Measurements from ENCODE around the gene C10orf120.

C10orf120 gene

DNA sequence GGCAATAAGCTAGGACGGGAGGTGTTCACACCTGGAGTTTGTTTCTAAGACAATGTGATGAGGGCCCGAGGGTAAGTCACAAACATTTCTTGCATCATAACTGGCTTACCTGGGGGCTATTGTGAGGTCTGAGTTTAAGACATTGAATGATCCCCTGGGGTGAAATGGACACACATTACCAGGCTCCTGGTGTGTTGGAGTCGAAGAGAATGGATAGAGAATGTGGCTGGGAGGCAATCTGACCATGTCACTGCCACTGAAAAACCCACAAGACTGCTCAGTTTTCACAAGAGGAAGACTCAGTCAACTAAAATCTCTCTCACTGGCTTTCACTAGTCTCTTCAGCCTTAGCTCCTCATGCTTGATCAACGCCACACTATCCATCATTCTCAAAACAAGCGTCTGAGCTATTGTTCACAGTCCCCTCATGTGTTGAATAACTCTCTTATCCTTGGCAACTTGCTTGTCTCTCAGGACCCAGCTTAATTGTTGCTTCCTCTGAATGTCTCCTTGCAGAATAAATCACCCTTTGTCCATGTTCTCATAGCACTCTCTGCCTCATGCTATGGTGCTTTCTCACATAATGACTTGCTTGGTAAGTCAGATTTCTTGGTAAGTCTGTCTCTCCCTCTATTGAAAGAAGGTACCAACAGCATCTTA lies at the start of gene C10orf120:
Gene C10orf120 (minus strand): TSS at position 51 of the 660 bp plus-strand sequence. CDS start 56 bp downstream, outside the sequence.
- Histone ChIP-seq H3K4me3 (ENCODE audit: low read length) (no peak within 1 kb of the TSS), H3K27me3 (ENCODE audit: control insufficient read depth, low read length) (no peaks in the 10 kb centered on the region; the same call in 1 of the 2 replicates), H3K36me3 (ENCODE audit: control insufficient read depth, low read length) (no peaks in the 10 kb centered on the region), H3K4me1 (ENCODE audit: control insufficient read depth, low read length) (no peaks in the 10 kb centered on the region), H3K9me2 (replicated peaks; ENCODE audit: control insufficient read depth, low read length) (no peaks in the 10 kb centered on the region), H3K27ac (ENCODE audit: low read depth, low read length) (no peak within 1 kb of the TSS), H3F3A (ENCODE audit: control insufficient read depth, insufficient read depth) (no peaks in the 10 kb centered on the region), H3K79me2 (ENCODE audit: control insufficient read depth, low read length) (no peaks in the 10 kb centered on the region), H3K4me2 (ENCODE audit: low read length) (no peak within 1 kb of the TSS), H4K20me1 (ENCODE audit: control insufficient read depth, insufficient read depth, low read depth, low read length) (no peaks in the 10 kb centered on the region), H3K9me3 (ENCODE audit: control insufficient read depth, insufficient read depth, low read length) (no peaks in the 10 kb centered on the region)
- TF ChIP-seq EZH2phosphoT487 (IDR thresholded peaks at IDR 0.05; ENCODE audit: borderline replicate concordance, low read length): no peak
- TF ChIP-seq, protein P1, sequence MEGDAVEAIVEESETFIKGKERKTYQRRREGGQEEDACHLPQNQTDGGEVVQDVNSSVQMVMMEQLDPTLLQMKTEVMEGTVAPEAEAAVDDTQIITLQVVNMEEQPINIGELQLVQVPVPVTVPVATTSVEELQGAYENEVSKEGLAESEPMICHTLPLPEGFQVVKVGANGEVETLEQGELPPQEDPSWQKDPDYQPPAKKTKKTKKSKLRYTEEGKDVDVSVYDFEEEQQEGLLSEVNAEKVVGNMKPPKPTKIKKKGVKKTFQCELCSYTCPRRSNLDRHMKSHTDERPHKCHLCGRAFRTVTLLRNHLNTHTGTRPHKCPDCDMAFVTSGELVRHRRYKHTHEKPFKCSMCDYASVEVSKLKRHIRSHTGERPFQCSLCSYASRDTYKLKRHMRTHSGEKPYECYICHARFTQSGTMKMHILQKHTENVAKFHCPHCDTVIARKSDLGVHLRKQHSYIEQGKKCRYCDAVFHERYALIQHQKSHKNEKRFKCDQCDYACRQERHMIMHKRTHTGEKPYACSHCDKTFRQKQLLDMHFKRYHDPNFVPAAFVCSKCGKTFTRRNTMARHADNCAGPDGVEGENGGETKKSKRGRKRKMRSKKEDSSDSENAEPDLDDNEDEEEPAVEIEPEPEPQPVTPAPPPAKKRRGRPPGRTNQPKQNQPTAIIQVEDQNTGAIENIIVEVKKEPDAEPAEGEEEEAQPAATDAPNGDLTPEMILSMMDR (IDR thresholded peaks at IDR 0.05; ENCODE audit: low read depth, low read length, poor library complexity, severe bottlenecking): no peak

DNA sequence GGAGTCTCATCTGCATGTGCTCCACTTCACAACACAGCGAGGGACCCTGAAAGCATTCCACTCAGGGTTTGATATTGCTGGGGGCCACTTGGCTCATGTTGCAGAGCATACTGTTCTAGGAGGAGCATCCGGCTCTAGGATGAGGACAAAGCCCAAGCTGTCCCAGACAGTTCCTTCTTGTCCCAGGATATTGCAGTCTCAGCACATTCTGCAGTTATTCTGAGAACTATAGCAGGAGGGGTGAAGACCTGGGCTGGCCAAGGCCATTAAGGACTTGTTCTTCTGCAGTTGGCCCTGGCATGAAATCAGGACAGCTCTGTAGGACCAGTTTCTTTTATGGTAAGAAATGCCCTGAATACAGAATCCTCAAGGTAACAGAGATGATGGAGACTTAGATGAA lies 48.9 kb upstream of the C10orf120 start:
- no peak overlapping the region for H3K4me2 ChIP-seq (ENCODE audit: low read length)
- H4K20me1 ChIP-seq (ENCODE audit: control insufficient read depth, insufficient read depth, low read depth, low read length): no peaks in the 10 kb centered on the region
- TF ChIP-seq EZH2phosphoT487 (IDR thresholded peaks at IDR 0.05; ENCODE audit: borderline replicate concordance, low read length): no peak
- TF ChIP-seq, protein P1 (IDR thresholded peaks at IDR 0.05; ENCODE audit: low read depth, low read length, poor library complexity, severe bottlenecking): no peak
- no peaks in the 10 kb centered on the region for H3K4me1 ChIP-seq (ENCODE audit: control insufficient read depth, low read length)
- no peaks in the 10 kb centered on the region for H3K36me3 ChIP-seq (ENCODE audit: control insufficient read depth, low read length)
- H3K79me2 ChIP-seq (ENCODE audit: control insufficient read depth, low read length): no peaks in the 10 kb centered on the region
- H3K9me2 ChIP-seq (replicated peaks; ENCODE audit: control insufficient read depth, low read length): no peaks in the 10 kb centered on the region
- no peaks in the 10 kb centered on the region for H3F3A ChIP-seq (ENCODE audit: control insufficient read depth, insufficient read depth)
- no peaks in the 10 kb centered on the region for H3K9me3 ChIP-seq (ENCODE audit: control insufficient read depth, insufficient read depth, low read length)
- H3K27ac ChIP-seq (ENCODE audit: low read depth, low read length): no peak overlapping the region
- no peak overlapping the region for H3K4me3 ChIP-seq (ENCODE audit: low read length)
- peaks cover 5% of the 10 kb centered on the region for H3K27me3 ChIP-seq (ENCODE audit: control insufficient read depth, low read length)

GRCh38 chr10:122746408-122746807 lies 46.8 kb upstream of the C10orf120 start:
- no peaks in the 10 kb centered on the region for H3K4me1 ChIP-seq (ENCODE audit: control insufficient read depth, low read length)
- no peak overlapping the region for H3K4me3 ChIP-seq (ENCODE audit: low read length)
- no peak overlapping the region for H3K4me2 ChIP-seq (ENCODE audit: low read length)
- H3K27me3 ChIP-seq (ENCODE audit: control insufficient read depth, low read length): peaks cover 8% of the 10 kb centered on the region
- H3K79me2 ChIP-seq (ENCODE audit: control insufficient read depth, low read length): no peaks in the 10 kb centered on the region
- H4K20me1 ChIP-seq (ENCODE audit: control insufficient read depth, insufficient read depth, low read depth, low read length): no peaks in the 10 kb centered on the region
- no peaks in the 10 kb centered on the region for H3K9me3 ChIP-seq (ENCODE audit: control insufficient read depth, insufficient read depth, low read length)
- H3F3A ChIP-seq (ENCODE audit: control insufficient read depth, insufficient read depth): no peaks in the 10 kb centered on the region
- no peaks in the 10 kb centered on the region for H3K36me3 ChIP-seq (ENCODE audit: control insufficient read depth, low read length)
- no peak overlapping the region for H3K27ac ChIP-seq (ENCODE audit: low read depth, low read length)
- H3K9me2 ChIP-seq (replicated peaks; ENCODE audit: control insufficient read depth, low read length): no peaks in the 10 kb centered on the region
- TF ChIP-seq, protein P1 (IDR thresholded peaks at IDR 0.05; ENCODE audit: low read depth, low read length, poor library complexity, severe bottlenecking): no peak
- TF ChIP-seq EZH2phosphoT487 (IDR thresholded peaks at IDR 0.05; ENCODE audit: borderline replicate concordance, low read length): no peak

Data from DOHH2 (cell line).